ENCODE measurements around the gene TMEM18.

GRCh38 chr2:620004-620403 is 57.2 kb downstream of the TMEM18 start:
- TF ChIP-seq TAF1 (IDR thresholded peaks at IDR 0.05; ENCODE audit: low read depth), result no peak
- no peak for TF ChIP-seq MAX (IDR thresholded peaks at IDR 0.05)
- no peak for TF ChIP-seq RAD21 (IDR thresholded peaks at IDR 0.05; ENCODE audit: low read depth)
- TF ChIP-seq EP300 (IDR thresholded peaks at IDR 0.05; ENCODE audit: borderline replicate concordance), result no peak
- TF ChIP-seq EGR1 (IDR thresholded peaks at IDR 0.05), result no peak
- TF ChIP-seq USF1 (IDR thresholded peaks at IDR 0.05), result no peak
- no peak for TF ChIP-seq CEBPB (IDR thresholded peaks at IDR 0.05)
- TF ChIP-seq YY1 (IDR thresholded peaks at IDR 0.05; ENCODE audit: low read depth), result no peak
- TF ChIP-seq REST (IDR thresholded peaks at IDR 0.05; ENCODE audit: low read depth), result no peak

Data from Ishikawa (cell line).